Lower lobe of right lung (tissue), 2 donors: ENCODE data around the gene TIMM8A. TPM values are rescaled to one million over a fixed set of nuclear protein-coding genes. Genes with fewer than 3 reads are reported as not detected.

Experiments used
- ATAC-seq, 2 donors: fragments of 200-7000 bp; cut with Tn5 transposase; one replicate each; pipeline ENCODE4 v1.9.1; 2020 to 2022; ENCODE audit warnings: mild to moderate bottlenecking in 2 of 2, moderate library complexity in 2 of 2
- DNase-seq: peaks from one replicate; pipeline ENCODE4 v3.0.0-alpha.2; 2020
- H3K27ac ChIP-seq: fragments of 200-600 bp; one replicate; pipeline ENCODE4 v1.8.0; 2022
- H3K27me3 ChIP-seq: fragments of 200-600 bp; one replicate; pipeline ENCODE4 v1.8.0; 2022; ENCODE audit warnings: low read depth
- H3K36me3 ChIP-seq: fragments of 200-600 bp; one replicate; pipeline ENCODE4 v1.8.0; 2022; ENCODE audit warnings: mild to moderate bottlenecking
- H3K4me1 ChIP-seq: fragments of 200-600 bp; one replicate; pipeline ENCODE4 v1.8.0; 2022
- H3K4me3 ChIP-seq: fragments of 200-600 bp; one replicate; pipeline ENCODE4 v1.8.0; 2022; ENCODE audit warnings: mild to moderate bottlenecking
- H3K9me3 ChIP-seq: fragments of 200-600 bp; one replicate; pipeline ENCODE4 v1.8.0; 2022
- CTCF ChIP-seq: fragments of 200-600 bp; IDR thresholded peaks from one replicate; pipeline ENCODE4 v1.8.0; 2022; ENCODE audit warnings: antibody characterized with exemption, mild to moderate bottlenecking
- intact Hi-C: fragments of 100-400 bp; cut with DNase I; formaldehyde crosslinking; loops from one replicate; pipeline ENCODE4 v1.11.0; 2022
- total RNA-seq: library from RNA; stranded (reverse); fragmentation: NEBNext Ultra II Directional; extraction: Animal tissue kit (Norgen Biotek cat#: 25700); gene quantifications from one replicate; pipeline ENCODE4 v1.2.1, GENCODE V29; 2021
- donor health status: DM: no; HTN: yes; CAD: no; lungs with severe emphysema.

TIMM8A gene
- total RNA-seq, 1 donor from 2014 or later = 6.6 TPM

GRCh38 chrX:101303790-101304189 lies 44.8 kb downstream of the TIMM8A start:
- intact Hi-C loops = no loop called here
- Histone ChIP-seq H3K4me1 (no peaks in the 10 kb centered on the region), H3K27me3 (no peaks in the 10 kb centered on the region), H3K36me3 (no peaks in the 10 kb centered on the region), H3K9me3 (no peaks in the 10 kb centered on the region), H3K4me3 (no peak overlapping the region), H3K27ac (no peak overlapping the region)
- DNase-seq (no peak), ATAC-seq (no peak)
- TF ChIP-seq CTCF = no peak

Other genes with a start within 250 kb of the TIMM8A start
- gene DRP2, start 129.0 kb downstream of the TIMM8A start, total RNA-seq = not detected
- not detected for gene TAF7L, start 57.4 kb downstream of the TIMM8A start, total RNA-seq
- 62.8 TPM for gene BTK, start 37.4 kb upstream of the TIMM8A start, total RNA-seq
- gene RPL36A, start 42.3 kb upstream of the TIMM8A start, total RNA-seq = 154 TPM
- gene GLA, start 59.2 kb upstream of the TIMM8A start, total RNA-seq = 51.1 TPM
- 62.1 TPM for gene HNRNPH2, start 59.5 kb upstream of the TIMM8A start, total RNA-seq
- 14.3 TPM for gene ARMCX4, start 136.7 kb upstream of the TIMM8A start, total RNA-seq
- 18.8 TPM for gene ARMCX1, start 201.8 kb upstream of the TIMM8A start, total RNA-seq